Colonic mucosa (tissue), 4 donors: ENCODE data around the gene PHLDB2. TPM values are rescaled to one million over a fixed set of nuclear protein-coding genes. Genes with fewer than 3 reads are reported as not detected.

Experiments
- DNase-seq: peaks from one replicate; pipeline ENCODE4 v3.0.0-alpha.2; 2020
- H3K27ac ChIP-seq: fragments of 200-600 bp; one replicate; pipeline ENCODE4 v1.8.0; 2021
- H3K27me3 ChIP-seq: fragments of 200-600 bp; one replicate; pipeline ENCODE4 v1.8.0; 2021
- H3K36me3 ChIP-seq: fragments of 200-600 bp; one replicate; pipeline ENCODE4 v1.8.0; 2021
- H3K4me1 ChIP-seq: fragments of 200-600 bp; one replicate; pipeline ENCODE4 v1.8.0; 2021; ENCODE audit warnings: mild to moderate bottlenecking
- H3K4me3 ChIP-seq: fragments of 200-600 bp; one replicate; pipeline ENCODE4 v1.8.0; 2021
- H3K9ac ChIP-seq, 2 donors: one replicate each; pipeline ENCODE4 v1.7.0; 2013; ENCODE audit warnings: control low read depth in 2 of 2, low read depth in 2 of 2, low read length in 2 of 2
- H3K9me3 ChIP-seq: fragments of 200-600 bp; one replicate; pipeline ENCODE4 v1.8.0; 2021
- intact Hi-C: fragments of 100-400 bp; cut with DNase I; formaldehyde crosslinking; loops from one replicate; pipeline ENCODE4 v1.14.1; 2022
- total RNA-seq, 2 donors: library from RNA; stranded (reverse); fragmentation: NEBNext Ultra II Directional in 1 of 2; extraction: Animal tissue kit (Norgen Biotek cat#: 25700) in 1 of 2; gene quantifications; one replicate each; pipeline ENCODE4 v1.2.1, GENCODE V29; 2021
- TF ChIP-seq, protein P1 (sequence below): fragments of 200-600 bp; IDR thresholded peaks from one replicate; pipeline ENCODE4 v1.8.0; 2022; ENCODE audit warnings: antibody characterized with exemption, mild to moderate bottlenecking
- donor health status: healthy.
- donor health status: DM: no; HTN: no; CAD: no.
- donor health status: DM: no; HTN: no; CAD: no.

The PHLDB2 gene
- total RNA-seq, 2 donors from 2014 or later = 3.1 to 33.4 TPM

DNA sequence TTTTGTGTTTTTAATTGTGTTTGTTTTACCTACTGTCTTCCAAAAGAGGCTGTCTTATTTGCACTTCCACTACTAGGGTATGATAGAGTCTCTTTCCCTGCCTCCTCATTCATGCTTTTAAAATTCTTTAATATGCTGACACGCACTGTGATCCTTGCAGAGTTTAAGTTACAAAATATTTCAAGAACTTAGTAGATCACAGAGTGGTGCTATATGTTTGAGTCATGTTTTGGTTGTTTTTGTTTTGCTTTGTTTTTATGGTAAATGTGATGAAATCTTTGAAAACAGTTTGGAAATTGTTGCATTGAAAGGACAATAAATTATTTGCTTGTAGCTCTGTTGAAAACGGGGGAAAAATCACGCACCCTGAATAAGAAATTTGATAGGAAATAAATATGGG lies 113.8 kb downstream of the PHLDB2 start:
- no peaks in the 10 kb centered on the region for H3K36me3 ChIP-seq
- intact Hi-C loops = loop anchor here (10.0 kb wide), 1 partner anchor 108 kb away; no protein-coding TSS in a partner anchor
- TF ChIP-seq, protein P1, sequence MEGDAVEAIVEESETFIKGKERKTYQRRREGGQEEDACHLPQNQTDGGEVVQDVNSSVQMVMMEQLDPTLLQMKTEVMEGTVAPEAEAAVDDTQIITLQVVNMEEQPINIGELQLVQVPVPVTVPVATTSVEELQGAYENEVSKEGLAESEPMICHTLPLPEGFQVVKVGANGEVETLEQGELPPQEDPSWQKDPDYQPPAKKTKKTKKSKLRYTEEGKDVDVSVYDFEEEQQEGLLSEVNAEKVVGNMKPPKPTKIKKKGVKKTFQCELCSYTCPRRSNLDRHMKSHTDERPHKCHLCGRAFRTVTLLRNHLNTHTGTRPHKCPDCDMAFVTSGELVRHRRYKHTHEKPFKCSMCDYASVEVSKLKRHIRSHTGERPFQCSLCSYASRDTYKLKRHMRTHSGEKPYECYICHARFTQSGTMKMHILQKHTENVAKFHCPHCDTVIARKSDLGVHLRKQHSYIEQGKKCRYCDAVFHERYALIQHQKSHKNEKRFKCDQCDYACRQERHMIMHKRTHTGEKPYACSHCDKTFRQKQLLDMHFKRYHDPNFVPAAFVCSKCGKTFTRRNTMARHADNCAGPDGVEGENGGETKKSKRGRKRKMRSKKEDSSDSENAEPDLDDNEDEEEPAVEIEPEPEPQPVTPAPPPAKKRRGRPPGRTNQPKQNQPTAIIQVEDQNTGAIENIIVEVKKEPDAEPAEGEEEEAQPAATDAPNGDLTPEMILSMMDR = no peak

DNA sequence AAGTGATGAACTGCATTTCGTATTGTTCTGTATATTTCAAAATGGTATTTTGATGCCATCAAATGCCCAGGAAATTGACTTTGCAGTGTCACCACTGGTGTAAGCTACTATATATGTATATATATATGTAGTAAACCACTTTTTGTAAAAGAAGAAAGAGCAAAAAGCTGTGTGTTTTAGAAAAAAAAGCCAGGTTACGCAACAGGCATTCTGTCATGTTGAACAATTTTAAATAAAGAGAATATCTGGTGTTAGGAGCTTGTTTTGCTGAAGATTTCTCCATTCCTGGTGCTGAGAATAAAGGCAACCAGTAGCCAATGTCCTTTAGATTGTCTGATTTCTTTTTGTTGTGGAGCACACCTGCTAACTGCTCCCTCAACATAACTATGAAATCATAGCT lies 116.1 kb downstream of the PHLDB2 start:
- TF ChIP-seq, protein P1 = no peak
- no peaks in the 10 kb centered on the region for H3K27me3 ChIP-seq
- H3K4me1 ChIP-seq = no peaks in the 10 kb centered on the region
- no peak overlapping the region for H3K9ac ChIP-seq
- DNase-seq = no peak
- H3K36me3 ChIP-seq = no peaks in the 10 kb centered on the region
- intact Hi-C loops = loop anchor here (10.0 kb wide), 1 partner anchor 110 kb away; no protein-coding TSS in a partner anchor
- no peak overlapping the region for H3K27ac ChIP-seq
- H3K4me3 ChIP-seq = no peak overlapping the region
- H3K9me3 ChIP-seq = no peaks in the 10 kb centered on the region

More for the DNA sequence above, 113.8 kb downstream of the PHLDB2 start:
- H3K4me1 ChIP-seq = no peaks in the 10 kb centered on the region
- no peaks in the 10 kb centered on the region for H3K9me3 ChIP-seq
- no peaks in the 10 kb centered on the region for H3K27me3 ChIP-seq
- H3K9ac ChIP-seq = no peak overlapping the region
- no peak overlapping the region for H3K4me3 ChIP-seq
- no peak overlapping the region for H3K27ac ChIP-seq
- DNase-seq = no peak

DNA sequence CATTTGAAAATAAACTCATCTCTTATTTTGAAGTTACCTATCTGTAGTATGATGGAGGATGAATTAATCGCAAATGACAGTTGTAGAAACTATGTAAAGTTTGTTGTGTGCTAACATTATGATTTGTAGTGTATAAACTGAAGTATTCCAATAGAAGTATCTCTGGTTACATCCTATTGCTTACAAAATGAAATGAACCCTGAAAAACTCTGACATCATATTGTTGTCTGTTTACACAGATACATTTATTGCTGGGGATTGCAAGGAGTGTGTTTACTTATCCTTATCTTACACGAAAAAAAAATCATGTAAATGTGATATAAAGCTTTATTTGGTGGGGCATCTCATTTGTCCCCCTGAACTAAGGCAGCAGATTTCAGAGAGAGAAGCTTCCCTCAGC lies 117.2 kb downstream of the PHLDB2 start:
- Histone ChIP-seq H3K9ac (no peak overlapping the region), H3K27me3 (no peaks in the 10 kb centered on the region), H3K27ac (no peak overlapping the region), H3K9me3 (no peaks in the 10 kb centered on the region), H3K36me3 (no peaks in the 10 kb centered on the region), H3K4me3 (no peak overlapping the region), H3K4me1 (peaks cover 5% of the 10 kb centered on the region)
- no peak for DNase-seq
- TF ChIP-seq, protein P1 = no peak
- intact Hi-C loops = loop anchor here (10.0 kb wide), 1 partner anchor 111 kb away; no protein-coding TSS in a partner anchor

DNA sequence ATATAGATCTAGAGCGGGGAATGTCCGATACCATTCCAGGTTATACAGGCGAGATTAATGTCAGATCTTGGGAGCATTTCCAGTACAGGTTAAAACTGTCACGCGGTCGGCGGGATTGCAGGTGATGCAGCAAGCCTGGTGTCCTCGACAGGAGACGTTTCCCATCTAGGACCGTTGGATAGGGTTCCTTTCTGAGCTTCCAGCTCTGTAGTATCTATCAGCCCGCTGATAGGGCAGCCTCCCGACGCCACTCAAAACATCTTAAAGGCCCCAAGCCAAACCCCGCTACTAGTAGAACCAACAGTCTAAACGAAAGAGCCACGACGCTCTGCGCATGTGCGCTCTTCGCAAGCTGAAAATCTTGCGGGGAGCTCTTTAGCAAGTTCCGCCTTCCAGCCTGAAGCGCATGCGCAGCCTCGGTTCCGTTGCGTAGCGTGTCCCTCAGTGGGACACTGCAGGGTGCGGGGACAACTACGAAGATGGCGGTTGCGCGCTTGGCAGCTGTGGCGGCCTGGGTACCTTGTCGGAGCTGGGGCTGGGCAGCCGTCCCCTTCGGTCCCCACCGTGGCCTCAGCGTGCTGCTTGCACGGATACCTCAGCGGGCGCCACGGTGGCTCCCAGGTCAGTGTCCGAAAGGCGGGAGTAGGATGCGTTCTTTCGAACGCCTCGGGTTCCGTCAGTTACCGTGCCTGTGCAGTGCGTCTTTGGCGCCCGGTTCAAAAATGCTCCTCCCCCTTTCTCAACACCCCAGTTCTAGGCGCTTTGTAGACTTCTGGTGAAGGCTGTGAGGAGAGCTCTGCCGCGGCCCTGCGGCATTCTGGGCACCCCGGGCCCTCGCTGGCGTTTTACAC lies 119.7 kb downstream of the PHLDB2 start, which contains the start of gene ABHD10:
TSS of gene ABHD10 (plus strand) at position 444 of the 851 bp plus-strand sequence. CDS start at position 480, 36 bp downstream.
- Histone ChIP-seq H3K9ac (peak within 1 kb of the TSS; percentile 77 to 80), H3K36me3 (no peaks in the 10 kb centered on the region), H3K4me1 (peaks cover 9% of the 10 kb centered on the region), H3K9me3 (no peaks in the 10 kb centered on the region), H3K4me3 (peak within 1 kb of the TSS; percentile 68), H3K27me3 (no peaks in the 10 kb centered on the region), H3K27ac (peak within 1 kb of the TSS; percentile 64)
- TF ChIP-seq, protein P1 = no peak
- intact Hi-C loops = loop anchor here (10.0 kb wide), 1 partner anchor 114 kb away; no protein-coding TSS in a partner anchor
- DNase-seq = peak; percentile 98

DNA sequence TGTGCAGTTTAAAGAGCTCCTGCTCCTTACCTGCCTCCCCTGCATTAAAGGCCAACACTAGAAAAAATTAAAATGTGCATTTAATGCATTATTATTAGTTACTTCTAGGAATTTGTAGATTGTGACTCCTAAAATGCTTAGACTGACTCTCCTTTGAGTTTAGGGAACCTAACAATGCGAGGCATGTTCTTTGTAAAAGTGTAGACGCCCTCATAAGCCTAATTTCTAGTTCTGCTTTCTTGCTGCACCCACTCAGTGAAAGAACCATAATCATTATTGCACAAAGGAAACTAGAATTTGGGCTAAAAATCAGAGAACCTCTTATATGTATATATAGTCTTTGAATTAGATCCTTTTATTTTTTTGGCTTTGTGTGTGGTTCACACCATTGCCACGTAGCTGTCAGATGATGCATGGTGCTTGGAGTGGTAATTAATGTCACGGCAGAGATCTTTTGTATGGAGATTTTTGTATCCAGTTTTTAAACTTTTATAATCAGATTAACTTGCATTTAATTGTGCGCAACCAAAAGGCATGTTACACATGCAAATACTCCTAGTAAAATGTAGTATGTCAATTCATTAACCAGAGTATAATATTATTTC lies 120.5 kb downstream of the PHLDB2 start:
- TF ChIP-seq, protein P1 = no peak
- H3K9me3 ChIP-seq = no peaks in the 10 kb centered on the region
- intact Hi-C loops = loop anchor here (10.0 kb wide), 1 partner anchor 115 kb away; no protein-coding TSS in a partner anchor

More for the DNA sequence above, 120.5 kb downstream of the PHLDB2 start:
- Histone ChIP-seq H3K36me3 (no peaks in the 10 kb centered on the region), H3K27ac (peak overlapping the region; percentile 64), H3K4me3 (peak overlapping the region; percentile 68), H3K4me1 (peaks cover 9% of the 10 kb centered on the region), H3K27me3 (no peaks in the 10 kb centered on the region), H3K9ac (peak overlapping the region; percentile 77 to 80)
- DNase-seq = no peak
